Breast epithelium (tissue), 3 donors: ENCODE results near the gene ZC3H11A.

Source experiments
- POLR2AphosphoS5 ChIP-seq, 3 donors: sonication (generic); formaldehyde crosslinking; IDR thresholded peaks; one replicate each; pipeline ENCODE4 v1.6.1; 2017; ENCODE audit warnings: antibody characterized with exemption in 3 of 3
- TF ChIP-seq, protein P1 (sequence below), 3 donors: fragments of 450-650 bp; IDR thresholded peaks; one replicate each; pipeline ENCODE4 v1.5.1; 2016 to 2017; ENCODE audit warnings: antibody characterized with exemption in 3 of 3, mild to moderate bottlenecking in 3 of 3, moderate library complexity in 3 of 3

DNA sequence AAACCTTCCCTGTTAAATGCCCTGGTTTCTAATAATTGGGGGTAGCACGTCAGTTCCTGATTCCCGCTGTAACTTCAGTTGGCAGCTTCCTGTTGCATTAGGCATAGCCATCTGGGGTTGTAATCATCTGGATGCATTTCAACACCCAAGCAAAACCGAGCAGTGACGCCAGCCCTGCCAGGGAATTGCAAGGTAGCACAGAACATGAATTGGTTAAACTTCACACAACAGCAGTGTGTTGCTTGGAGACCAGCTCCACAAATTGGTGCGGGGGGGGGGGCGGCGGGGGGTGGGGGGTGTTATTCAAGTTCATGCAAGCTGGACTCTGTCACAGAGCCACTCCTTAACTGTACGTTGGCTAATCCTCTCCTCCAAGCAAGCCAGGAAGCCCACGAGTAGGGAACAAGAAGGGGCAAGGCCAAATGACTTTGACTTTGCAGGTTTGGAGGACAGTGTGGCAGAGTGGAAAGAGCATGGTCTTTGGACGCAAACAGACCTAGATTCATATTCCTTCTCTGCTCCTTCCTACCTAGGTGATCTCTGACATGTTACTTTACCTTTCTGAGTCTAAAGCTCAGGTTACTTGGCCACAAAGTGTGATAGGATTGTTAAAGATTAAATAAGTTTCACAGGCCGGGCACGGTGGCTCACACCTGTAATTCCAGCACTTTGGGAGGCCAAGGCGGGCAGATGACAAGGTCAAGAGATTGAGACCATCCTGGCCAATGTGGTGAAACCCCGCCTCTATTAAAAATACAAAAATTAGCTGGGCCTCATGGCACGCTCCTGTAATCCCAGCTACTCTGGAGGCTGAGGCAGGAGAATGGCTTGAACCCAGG lies 25.7 kb upstream of the ZC3H11A start:
- TF ChIP-seq, protein P1, sequence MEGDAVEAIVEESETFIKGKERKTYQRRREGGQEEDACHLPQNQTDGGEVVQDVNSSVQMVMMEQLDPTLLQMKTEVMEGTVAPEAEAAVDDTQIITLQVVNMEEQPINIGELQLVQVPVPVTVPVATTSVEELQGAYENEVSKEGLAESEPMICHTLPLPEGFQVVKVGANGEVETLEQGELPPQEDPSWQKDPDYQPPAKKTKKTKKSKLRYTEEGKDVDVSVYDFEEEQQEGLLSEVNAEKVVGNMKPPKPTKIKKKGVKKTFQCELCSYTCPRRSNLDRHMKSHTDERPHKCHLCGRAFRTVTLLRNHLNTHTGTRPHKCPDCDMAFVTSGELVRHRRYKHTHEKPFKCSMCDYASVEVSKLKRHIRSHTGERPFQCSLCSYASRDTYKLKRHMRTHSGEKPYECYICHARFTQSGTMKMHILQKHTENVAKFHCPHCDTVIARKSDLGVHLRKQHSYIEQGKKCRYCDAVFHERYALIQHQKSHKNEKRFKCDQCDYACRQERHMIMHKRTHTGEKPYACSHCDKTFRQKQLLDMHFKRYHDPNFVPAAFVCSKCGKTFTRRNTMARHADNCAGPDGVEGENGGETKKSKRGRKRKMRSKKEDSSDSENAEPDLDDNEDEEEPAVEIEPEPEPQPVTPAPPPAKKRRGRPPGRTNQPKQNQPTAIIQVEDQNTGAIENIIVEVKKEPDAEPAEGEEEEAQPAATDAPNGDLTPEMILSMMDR (IDR thresholded peaks at IDR 0.05) = no peak
- TF ChIP-seq POLR2AphosphoS5 (IDR thresholded peaks at IDR 0.05) = peak in 1 of 3 donors; percentile 50
